AG04450 (cell line): ENCODE results near the gene TLE7. TPM values are rescaled to one million over a fixed set of nuclear protein-coding genes. Genes with fewer than 3 reads are reported as not detected.

ENCODE experiments used
- CTCF ChIA-PET: fragments of 300-600, 350-600 bp; formaldehyde crosslinking; extraction: SDS; loops from one replicate; lab custom pipeline; 2022; ENCODE audit warnings: antibody characterized with exemption, inconsistent platforms; lab: Charles Lee
- POLR2A ChIA-PET: fragments of 350-600 bp; formaldehyde crosslinking; extraction: SDS; loops from one replicate; lab custom pipeline; 2021; ENCODE audit warnings: antibody characterized with exemption, inconsistent platforms; lab: Yijun Ruan, JAX
- DNase-seq: peaks from one replicate; pipeline ENCODE4 v3.0.0-alpha.2; 2011; ENCODE audit warnings: low read depth, low spot score
- H3K27ac ChIP-seq: one replicate; pipeline ENCODE4 v1.5.1; 2012; ENCODE audit warnings: low read depth, low read length, control low read depth
- H3K27me3 ChIP-seq: one replicate; pipeline ENCODE4 v1.6.0; 2012; ENCODE audit warnings: low read length; ENCODE audit not compliant: control insufficient read depth, insufficient read depth
- H3K4me3 ChIP-seq: 2 replicates; pipeline ENCODE4 v1.5.1; 2011; ENCODE audit warnings: mild to moderate bottlenecking, low read depth, low read length, control low read depth
- H3K9me3 ChIP-seq: 2 replicates; pipeline ENCODE4 v1.5.1; 2012; ENCODE audit warnings: low read length; ENCODE audit not compliant: control insufficient read depth, insufficient read depth
- CTCF ChIP-seq: IDR thresholded peaks from 2 replicates; pipeline ENCODE4 v1.5.1; 2011; ENCODE audit warnings: low read depth, low read length, control low read depth, inconsistent platforms
- polyA plus RNA-seq: library from polyadenylated mRNA; depleted of rRNA; stranded (reverse); fragments of >200 nt; gene quantifications from 2 replicates; pipeline ENCODE4 v1.2.3, GENCODE V29; 2011

TLE7 gene
- polyA plus RNA-seq, 1 experiment, result not detected

- Histone ChIP-seq H3K27me3 (peaks cover 20% of the 10 kb centered on the region), H3K9me3 (no peaks in the 10 kb centered on the region; the same call in 1 of the 2 replicates), H3K27ac (no peak overlapping the region), H3K4me3 (no peak overlapping the region)
- ChIA-PET CTCF (interaction anchor here (0.6 to 0.9 kb wide), 2 partner anchors 7 to 10 kb away, joined by 3 to 4 read pairs; no protein-coding TSS in a partner anchor), POLR2A (no interaction called here)
- no peak for DNase-seq
- TF ChIP-seq CTCF, result peak; percentile 24
These were observed 19.9 kb downstream of the TLE7 start for GRCh38 chr16:71421911-71422310.

GRCh38 chr16:71414038-71414437 is 27.8 kb downstream of the TLE7 start:
- Histone ChIP-seq H3K27me3 (peaks cover 17% of the 10 kb centered on the region), H3K4me3 (no peak overlapping the region), H3K27ac (no peak overlapping the region), H3K9me3 (no peaks in the 10 kb centered on the region; the same call in 1 of the 2 replicates)
- ChIA-PET CTCF (interaction anchor here (0.5 to 10.8 kb wide), 9 partner anchors 10 to 286 kb away, joined by 3 to 316 read pairs (median 8); partner anchors contain the start of gene ZNF23), POLR2A (no interaction called here)
- DNase-seq, result no peak
- no peak for TF ChIP-seq CTCF

GRCh38 chr16:71413341-71413740 is 28.5 kb downstream of the TLE7 start:
- peaks cover 19% of the 10 kb centered on the region for H3K27me3 ChIP-seq
- ChIA-PET CTCF (interaction anchor here (0.6 to 10.8 kb wide), 29 partner anchors 9 to 198 kb away, joined by 3 to 316 read pairs (median 4); partner anchors contain the start of genes TAT and ZNF23), POLR2A (no interaction called here)
- H3K27ac ChIP-seq, result no peak overlapping the region
- no peak overlapping the region for H3K4me3 ChIP-seq
- no peaks in the 10 kb centered on the region; the same call in 1 of the 2 replicates for H3K9me3 ChIP-seq
- TF ChIP-seq CTCF, result no peak
- no peak for DNase-seq

- Histone ChIP-seq H3K27me3 (peaks cover 21% of the 10 kb centered on the region), H3K27ac (no peak overlapping the region), H3K4me3 (no peak overlapping the region), H3K9me3 (no peaks in the 10 kb centered on the region; the same call in 1 of the 2 replicates)
- POLR2A ChIA-PET, result interaction anchor here (1.2 kb wide), 1 partner anchor 87 kb away, joined by 3 read pairs; no protein-coding TSS in a partner anchor
- peak; percentile 83 for TF ChIP-seq CTCF
- peak; percentile 34 for DNase-seq
- CTCF ChIA-PET, result interaction anchor here (0.6 to 10.8 kb wide), 32 partner anchors 8 to 199 kb away, joined by 3 to 316 read pairs (median 4); partner anchors contain the start of genes TAT and ZNF23
These were observed 29.3 kb downstream of the TLE7 start for GRCh38 chr16:71412270-71413160.
